Stimulated activated naive CD8-positive, alpha-beta T cell treated with anti-CD3 and anti-CD28 coated beads, Interleukin-15, amount 100 ng/mL, for 72 hours (primary cell): Measurements from ENCODE around the gene BTBD8.

Source experiments
- ATAC-seq: fragments of 150-1000 bp; cut with Tn5 transposase; 2 replicates; pipeline ENCODE4 v1.10.0; 2021; ENCODE audit warnings: mild to moderate bottlenecking, moderate library complexity
- DNase-seq, 2 donors: peaks; one replicate each; pipeline ENCODE4 v3.0.0; 2021 to 2022
- H3K27ac Mint-ChIP-seq, 2 donors: one replicate each; pipeline ENCODE4 v1.8.0; 2022; ENCODE audit warnings: mild to moderate bottlenecking in 2 of 2, mixed read lengths in 2 of 2, moderate library complexity in 2 of 2
- H3K27me3 Mint-ChIP-seq: one replicate; pipeline ENCODE4 v1.8.0; 2022; ENCODE audit warnings: mixed read lengths
- H3K4me1 Mint-ChIP-seq: one replicate; pipeline ENCODE4 v1.8.0; 2022; ENCODE audit warnings: mild to moderate bottlenecking, mixed read lengths
- H3K4me3 Mint-ChIP-seq, 2 donors: one replicate each; pipeline ENCODE4 v1.8.0; 2022; ENCODE audit warnings: mild to moderate bottlenecking in 2 of 2, mixed read lengths in 2 of 2, moderate library complexity in 1 of 2
- H3K9me3 Mint-ChIP-seq, 2 donors: one replicate each; pipeline ENCODE4 v1.8.0; 2022; ENCODE audit warnings: mixed read lengths in 2 of 2

Gene BTBD8

GRCh38 chr1:92126088-92126487 is 45.9 kb downstream of the BTBD8 start:
- no peak for DNase-seq
- H3K27ac Mint-ChIP-seq: no peak overlapping the region

GRCh38 chr1:92134331-92134730 is 54.2 kb downstream of the BTBD8 start:
- H3K4me1 Mint-ChIP-seq: no peaks in the 10 kb centered on the region
- H3K9me3 Mint-ChIP-seq: no peaks in the 10 kb centered on the region
- H3K27me3 Mint-ChIP-seq: no peaks in the 10 kb centered on the region
- no peak overlapping the region for H3K27ac Mint-ChIP-seq
- no peak overlapping the region for H3K4me3 Mint-ChIP-seq
- DNase-seq: no peak
- no peak for ATAC-seq

More at GRCh38 chr1:92126088-92126487, 45.9 kb downstream of the BTBD8 start:
- H3K4me3 Mint-ChIP-seq: no peak overlapping the region
- no peaks in the 10 kb centered on the region for H3K27me3 Mint-ChIP-seq
- peaks cover 6% of the 10 kb centered on the region for H3K4me1 Mint-ChIP-seq
- ATAC-seq: no peak
- H3K9me3 Mint-ChIP-seq: no peaks in the 10 kb centered on the region

- Mint-ChIP-seq H3K4me3 (no peak overlapping the region), H3K4me1 (no peaks in the 10 kb centered on the region), H3K9me3 (no peaks in the 10 kb centered on the region), H3K27ac (no peak overlapping the region), H3K27me3 (no peaks in the 10 kb centered on the region)
- ATAC-seq (no peak), DNase-seq (no peak)
These were observed 56.2 kb downstream of the BTBD8 start for GRCh38 chr1:92136341-92136740.

GRCh38 chr1:92154934-92155333 is 74.8 kb downstream of the BTBD8 start:
- no peak overlapping the region for H3K4me3 Mint-ChIP-seq
- no peak for ATAC-seq
- no peaks in the 10 kb centered on the region for H3K4me1 Mint-ChIP-seq

GRCh38 chr1:92159593-92159992 is 79.4 kb downstream of the BTBD8 start:
- Mint-ChIP-seq H3K27ac (no peak overlapping the region), H3K27me3 (no peaks in the 10 kb centered on the region), H3K4me3 (no peak overlapping the region), H3K4me1 (no peaks in the 10 kb centered on the region), H3K9me3 (peaks cover 30 to 31% of the 10 kb centered on the region in 2 donors)
- no peak for DNase-seq
- ATAC-seq: no peak

More at GRCh38 chr1:92154934-92155333, 74.8 kb downstream of the BTBD8 start:
- DNase-seq: no peak
- Mint-ChIP-seq H3K9me3 (peaks cover 24 to 25% of the 10 kb centered on the region in 2 donors), H3K27ac (no peak overlapping the region), H3K27me3 (no peaks in the 10 kb centered on the region)

- ATAC-seq (no peak), DNase-seq (no peak)
- Mint-ChIP-seq H3K27ac (no peak overlapping the region), H3K4me3 (no peak overlapping the region), H3K9me3 (peaks cover 1 to 9% of the 10 kb centered on the region in 2 donors), H3K4me1 (no peaks in the 10 kb centered on the region), H3K27me3 (no peaks in the 10 kb centered on the region)
These were observed 85.2 kb downstream of the BTBD8 start for GRCh38 chr1:92165389-92165788.

GRCh38 chr1:92167151-92167550 is 87.0 kb downstream of the BTBD8 start:
- no peak overlapping the region for H3K27ac Mint-ChIP-seq
- no peaks in the 10 kb centered on the region for H3K4me1 Mint-ChIP-seq
- H3K4me3 Mint-ChIP-seq: no peak overlapping the region
- no peaks in the 10 kb centered on the region for H3K27me3 Mint-ChIP-seq
- ATAC-seq (no peak), DNase-seq (no peak)
- H3K9me3 Mint-ChIP-seq: no peaks in the 10 kb centered on the region

- H3K9me3 Mint-ChIP-seq: no peaks in the 10 kb centered on the region
- no peaks in the 10 kb centered on the region for H3K27me3 Mint-ChIP-seq
- no peak for DNase-seq
- H3K4me1 Mint-ChIP-seq: no peaks in the 10 kb centered on the region
- H3K4me3 Mint-ChIP-seq: no peak overlapping the region
- ATAC-seq: no peak
- H3K27ac Mint-ChIP-seq: no peak overlapping the region
These were observed 88.5 kb downstream of the BTBD8 start for GRCh38 chr1:92168657-92169056.

- Mint-ChIP-seq H3K4me3 (no peak overlapping the region), H3K4me1 (no peaks in the 10 kb centered on the region), H3K27ac (no peak overlapping the region), H3K27me3 (no peaks in the 10 kb centered on the region), H3K9me3 (no peaks in the 10 kb centered on the region)
- ATAC-seq: no peak
- DNase-seq: no peak
These were observed 89.3 kb downstream of the BTBD8 start for GRCh38 chr1:92169214-92170005.

- Mint-ChIP-seq H3K9me3 (peaks cover 0 to 6% of the 10 kb centered on the region in 2 donors), H3K27me3 (no peaks in the 10 kb centered on the region), H3K27ac (no peak overlapping the region), H3K4me1 (no peaks in the 10 kb centered on the region), H3K4me3 (no peak overlapping the region)
- DNase-seq (no peak), ATAC-seq (no peak)
These were observed 104.5 kb downstream of the BTBD8 start for GRCh38 chr1:92184632-92185031.

GRCh38 chr1:92186081-92186480 is 105.9 kb downstream of the BTBD8 start:
- Mint-ChIP-seq H3K4me3 (no peak overlapping the region), H3K4me1 (no peaks in the 10 kb centered on the region), H3K9me3 (peaks cover 0 to 6% of the 10 kb centered on the region in 2 donors), H3K27me3 (no peaks in the 10 kb centered on the region), H3K27ac (no peak overlapping the region)
- ATAC-seq: no peak
- DNase-seq: no peak

- peaks cover 0 to 6% of the 10 kb centered on the region in 2 donors for H3K9me3 Mint-ChIP-seq
- DNase-seq: no peak
- H3K4me1 Mint-ChIP-seq: no peaks in the 10 kb centered on the region
- no peak for ATAC-seq
- no peak overlapping the region for H3K4me3 Mint-ChIP-seq
- peaks cover 12% of the 10 kb centered on the region for H3K27me3 Mint-ChIP-seq
- H3K27ac Mint-ChIP-seq: no peak overlapping the region
These were observed 108.5 kb downstream of the BTBD8 start for GRCh38 chr1:92188436-92189255.

- DNase-seq (no peak), ATAC-seq (no peak)
- no peak overlapping the region for H3K27ac Mint-ChIP-seq
- H3K4me3 Mint-ChIP-seq: no peak overlapping the region
- H3K9me3 Mint-ChIP-seq: peaks cover 0 to 6% of the 10 kb centered on the region in 2 donors
- no peaks in the 10 kb centered on the region for H3K4me1 Mint-ChIP-seq
- H3K27me3 Mint-ChIP-seq: peaks cover 12% of the 10 kb centered on the region
These were observed 111.6 kb downstream of the BTBD8 start for GRCh38 chr1:92191726-92192125.

GRCh38 chr1:92192246-92192645 is 112.1 kb downstream of the BTBD8 start:
- no peaks in the 10 kb centered on the region for H3K4me1 Mint-ChIP-seq

GRCh38 chr1:92194511-92194910 is 114.4 kb downstream of the BTBD8 start:
- DNase-seq (no peak), ATAC-seq (no peak)
- no peaks in the 10 kb centered on the region for H3K9me3 Mint-ChIP-seq
- H3K4me1 Mint-ChIP-seq: no peaks in the 10 kb centered on the region
- no peak overlapping the region for H3K4me3 Mint-ChIP-seq
- peaks cover 12% of the 10 kb centered on the region for H3K27me3 Mint-ChIP-seq
- no peak overlapping the region for H3K27ac Mint-ChIP-seq

More at GRCh38 chr1:92192246-92192645, 112.1 kb downstream of the BTBD8 start:
- Mint-ChIP-seq H3K27ac (no peak overlapping the region), H3K27me3 (peaks cover 12% of the 10 kb centered on the region), H3K9me3 (peaks cover 0 to 6% of the 10 kb centered on the region in 2 donors), H3K4me3 (no peak overlapping the region)
- ATAC-seq: no peak
- no peak for DNase-seq

GRCh38 chr1:92201973-92202372 is 121.8 kb downstream of the BTBD8 start:
- Mint-ChIP-seq H3K9me3 (peaks cover 8 to 10% of the 10 kb centered on the region in 2 donors), H3K4me1 (peaks cover 15% of the 10 kb centered on the region), H3K4me3 (no peak overlapping the region), H3K27me3 (no peaks in the 10 kb centered on the region), H3K27ac (peak overlapping the region in 1 of 2 donors; percentile 70)
- ATAC-seq: no peak
- no peak for DNase-seq
